H9 (cell line): ENCODE data around the gene ZCCHC7. TPM values are rescaled to one million over a fixed set of nuclear protein-coding genes. Genes with fewer than 3 reads are reported as not detected.

Experiments
- DNase-seq: peaks from one replicate; pipeline ENCODE4 v3.0.0-alpha.2; 2017
- H2AFZ ChIP-seq: one replicate; pipeline ENCODE4 v1.6.1; 2013; ENCODE audit warnings: mild to moderate bottlenecking, low read length, control low read depth, moderate library complexity
- H2AK5ac ChIP-seq: 2 replicates; pipeline ENCODE4 v1.6.1; 2013; ENCODE audit warnings: low read length, control low read depth, mixed read lengths; ENCODE audit not compliant: insufficient read length
- H2BK120ac ChIP-seq: one replicate; pipeline ENCODE4 v1.6.1; 2013; ENCODE audit warnings: low read depth, mild to moderate bottlenecking, low read length, control low read depth, inconsistent platforms; ENCODE audit not compliant: poor library complexity, severe bottlenecking
- H2BK12ac ChIP-seq: 2 replicates; pipeline ENCODE4 v1.6.1; 2013; ENCODE audit warnings: low read length, control low read depth, mixed read lengths, low read depth; ENCODE audit not compliant: insufficient read length
- H2BK15ac ChIP-seq: 2 replicates; pipeline ENCODE4 v1.6.1; 2013; ENCODE audit warnings: low read depth, low read length, control low read depth
- H2BK20ac ChIP-seq: one replicate; pipeline ENCODE4 v1.6.1; 2013; ENCODE audit warnings: low read depth, mild to moderate bottlenecking, low read length, control low read depth, inconsistent platforms; ENCODE audit not compliant: poor library complexity, severe bottlenecking
- H2BK5ac ChIP-seq: 2 replicates; pipeline ENCODE4 v1.6.1; 2013; ENCODE audit warnings: low read length, control low read depth, mixed read lengths; ENCODE audit not compliant: insufficient read length
- H3K14ac ChIP-seq: 2 replicates; pipeline ENCODE4 v1.6.1; 2013; ENCODE audit warnings: low read length, control low read depth; ENCODE audit not compliant: insufficient read depth
- H3K18ac ChIP-seq: 2 replicates; pipeline ENCODE4 v1.6.1; 2013; ENCODE audit warnings: low read depth, mild to moderate bottlenecking, mixed read lengths, low read length, control low read depth; ENCODE audit not compliant: insufficient read length
- H3K23ac ChIP-seq: 2 replicates; pipeline ENCODE4 v1.6.1; 2013; ENCODE audit warnings: low read length, control low read depth, mixed read lengths, low read depth; ENCODE audit not compliant: insufficient read length
- H3K23me2 ChIP-seq: 2 replicates; pipeline ENCODE4 v1.6.1; 2013; ENCODE audit warnings: low read depth, mild to moderate bottlenecking, mixed read lengths, low read length, control low read depth; ENCODE audit not compliant: insufficient read length, poor library complexity, severe bottlenecking
- H3K27ac ChIP-seq: 2 replicates; pipeline ENCODE4 v1.5.1; 2013; ENCODE audit warnings: low read length, control low read depth, mixed read lengths, low read depth; ENCODE audit not compliant: insufficient read length
- H3K27me3 ChIP-seq: 2 replicates; pipeline ENCODE4 v1.6.1; 2013; ENCODE audit warnings: low read length, control low read depth, inconsistent platforms; ENCODE audit not compliant: insufficient read depth
- H3K4ac ChIP-seq: 2 replicates; pipeline ENCODE4 v1.6.1; 2013; ENCODE audit warnings: low read depth, mild to moderate bottlenecking, control low read depth, inconsistent platforms, low read length, moderate library complexity
- H3K4me1 ChIP-seq: 2 replicates; pipeline ENCODE4 v1.6.1; 2013; ENCODE audit warnings: low read length, control low read depth, inconsistent platforms; ENCODE audit not compliant: insufficient read depth
- H3K4me2 ChIP-seq: 2 replicates; pipeline ENCODE4 v1.6.1; 2013; ENCODE audit warnings: low read length, control low read depth, mixed read lengths; ENCODE audit not compliant: insufficient read length, insufficient read depth
- H3K56ac ChIP-seq: 2 replicates; pipeline ENCODE4 v1.6.1; 2013; ENCODE audit warnings: low read depth, mild to moderate bottlenecking, mixed read lengths, low read length, control low read depth; ENCODE audit not compliant: insufficient read length
- H3K79me1 ChIP-seq: 2 replicates; pipeline ENCODE4 v1.6.1; 2013; ENCODE audit warnings: low read depth, mild to moderate bottlenecking, moderate library complexity, low read length, control low read depth, inconsistent platforms; ENCODE audit not compliant: insufficient read depth, poor library complexity, severe bottlenecking
- H3K79me2 ChIP-seq: 2 replicates; pipeline ENCODE4 v1.6.1; 2013; ENCODE audit warnings: low read length, control low read depth, inconsistent platforms; ENCODE audit not compliant: insufficient read depth
- H3K9ac ChIP-seq: 2 replicates; pipeline ENCODE4 v1.6.1; 2013; ENCODE audit warnings: low read length, control low read depth, mixed read lengths; ENCODE audit not compliant: insufficient read length; ENCODE audit errors: extremely low read depth
- H3K9me3 ChIP-seq: one replicate; pipeline ENCODE4 v1.6.1; 2013; ENCODE audit warnings: low read depth, low read length, inconsistent platforms; ENCODE audit not compliant: control insufficient read depth
- H3T11ph ChIP-seq: one replicate; pipeline ENCODE4 v1.6.1; 2013; ENCODE audit warnings: mild to moderate bottlenecking, low read length, control low read depth, inconsistent platforms
- H4K20me1 ChIP-seq: one replicate; pipeline ENCODE4 v1.6.1; 2013; ENCODE audit not compliant: control insufficient read depth, insufficient read length, insufficient read depth
- H4K5ac ChIP-seq: 2 replicates; pipeline ENCODE4 v1.6.1; 2013; ENCODE audit warnings: low read depth, mild to moderate bottlenecking, mixed read lengths, low read length, control low read depth; ENCODE audit not compliant: insufficient read length
- H4K8ac ChIP-seq: replicated peaks from 2 replicates; pipeline ENCODE4 v1.6.1; 2013; ENCODE audit warnings: low read length, control low read depth, mixed read lengths, low read depth; ENCODE audit not compliant: insufficient read length
- H4K91ac ChIP-seq: 2 replicates; pipeline ENCODE4 v1.6.1; 2013; ENCODE audit warnings: low read depth, mild to moderate bottlenecking, moderate library complexity, mixed read lengths, low read length, control low read depth; ENCODE audit not compliant: insufficient read length
- H3K27ac Mint-ChIP-seq, 3 experiments: 2 replicates in 2 of 3; 3 replicates in 1 of 3; pipeline ENCODE4 v1.8.0; 2020 to 2021; ENCODE audit warnings: mixed read lengths in 3 of 3, mild to moderate bottlenecking in 1 of 3, moderate library complexity in 1 of 3
- H3K27me3 Mint-ChIP-seq: 2 replicates; pipeline ENCODE4 v1.8.0; 2021; ENCODE audit warnings: low read depth, mild to moderate bottlenecking, moderate library complexity, mixed read lengths
- H3K36me3 Mint-ChIP-seq, 3 experiments: 2 replicates in 2 of 3; 3 replicates in 1 of 3; pipeline ENCODE4 v1.8.0; 2020 to 2021; ENCODE audit warnings: low read depth in 3 of 3, mixed read lengths in 3 of 3; ENCODE audit not compliant: insufficient read depth in 1 of 3
- H3K4me1 Mint-ChIP-seq, 2 experiments: 2 replicates each; pipeline ENCODE4 v1.8.0; 2020; ENCODE audit warnings: mixed read lengths in 2 of 2
- H3K4me3 Mint-ChIP-seq, 2 experiments: 2 replicates in 1 of 2; 3 replicates in 1 of 2; pipeline ENCODE4 v1.8.0; 2020 to 2021; ENCODE audit warnings: mild to moderate bottlenecking in 2 of 2, mixed read lengths in 2 of 2, moderate library complexity in 1 of 2
- H3K9me3 Mint-ChIP-seq, 2 experiments: 2 replicates in 1 of 2; 3 replicates in 1 of 2; pipeline ENCODE4 v1.8.0; 2020; ENCODE audit warnings: mild to moderate bottlenecking in 2 of 2, mixed read lengths in 2 of 2, moderate library complexity in 1 of 2
- CTCF ChIP-seq: fragments of 200-600 bp; sonication (generic); conservative IDR thresholded peaks from 3 replicates; pipeline ENCODE4 v1.8.0; 2021; ENCODE audit warnings: antibody characterized with exemption, mild to moderate bottlenecking
- WGBS: extraction: QIAGEN DNeasy Blood & Tissue Kit; methylation state at CpG from one replicate; pipeline ENCODE4 v1.1.7; 2013; ENCODE audit warnings: missing lambda C conversion rate, low lambda C conversion rate, mixed read lengths; ENCODE audit not compliant: insufficient read length; ENCODE audit errors: extremely low coverage; 5-methylcytosine and 5-hydroxymethylcytosine counted together
- total RNA-seq: library from RNA; stranded (reverse); gene quantifications from 2 replicates; pipeline ENCODE4 v1.2.1, GENCODE V29; 2021

ZCCHC7 gene
- total RNA-seq, 1 experiment from 2014 or later, result 20.3 TPM

GRCh38 chr9:37342895-37343294 is 222.5 kb downstream of the ZCCHC7 start:
- DNase-seq, result no peak
- Histone ChIP-seq H2BK15ac (no peak overlapping the region), H3K23ac (no peak overlapping the region), H3K9ac (no peak overlapping the region), H2BK12ac (no peak overlapping the region), H3K56ac (no peak overlapping the region), H3K23me2 (no peaks in the 10 kb centered on the region), H3K14ac (no peak overlapping the region), H3K4me1 (peaks cover 4% of the 10 kb centered on the region; the same call in 1 of the 2 replicates), H3T11ph (no peak overlapping the region), H2AK5ac (no peak overlapping the region), H2BK120ac (no peak overlapping the region), H3K9me3 (no peaks in the 10 kb centered on the region), H4K5ac (no peak overlapping the region), H2BK20ac (no peak overlapping the region), H3K4ac (no peak overlapping the region), H3K27ac (no peak overlapping the region), H3K18ac (no peak overlapping the region), H3K79me1 (no peaks in the 10 kb centered on the region), H4K8ac (no peak overlapping the region), H3K27me3 (no peaks in the 10 kb centered on the region), H3K79me2 (no peaks in the 10 kb centered on the region), H2AFZ (no peak overlapping the region), H4K20me1 (no peaks in the 10 kb centered on the region), H2BK5ac (no peak overlapping the region), H3K4me2 (no peak overlapping the region), H4K91ac (no peak overlapping the region)
- no peaks in the 10 kb centered on the region for H3K36me3 Mint-ChIP-seq
- H3K4me3 Mint-ChIP-seq, result no peak overlapping the region
- no peaks in the 10 kb centered on the region for H3K9me3 Mint-ChIP-seq
- H3K27ac Mint-ChIP-seq, result no peak overlapping the region
- peaks cover 8 to 9% of the 10 kb centered on the region in 2 experiments for H3K4me1 Mint-ChIP-seq
- whole genome bisulfite sequencing, result no CpG with 5 or more reads among the region's 5 CpGs
- TF ChIP-seq CTCF, result no peak
- H3K27me3 Mint-ChIP-seq, result no peaks in the 10 kb centered on the region
